Stimulated activated CD8-positive, alpha-beta memory T cell treated with anti-CD3 and anti-CD28 coated beads, Interleukin-15, amount 100 ng/mL, for 1 hour (primary cell): ENCODE measurements around the gene PSG2.
"Not testable (repeated sequence)": the region's sequence is repeated elsewhere in the genome, so short reads cannot be mapped to it uniquely, and the experiment has no call there.

Source experiments
- DNase-seq: peaks from one replicate; pipeline ENCODE4 v3.0.0-alpha.2; 2020; ENCODE audit warnings: low read depth

PSG2 gene

GRCh38 chr19:43077881-43078280 is 4.6 kb downstream of the PSG2 start:
- DNase-seq, result not testable (repeated sequence)

GRCh38 chr19:43062418-43062817 is 20.1 kb downstream of the PSG2 start:
- not testable (repeated sequence) for DNase-seq

DNA sequence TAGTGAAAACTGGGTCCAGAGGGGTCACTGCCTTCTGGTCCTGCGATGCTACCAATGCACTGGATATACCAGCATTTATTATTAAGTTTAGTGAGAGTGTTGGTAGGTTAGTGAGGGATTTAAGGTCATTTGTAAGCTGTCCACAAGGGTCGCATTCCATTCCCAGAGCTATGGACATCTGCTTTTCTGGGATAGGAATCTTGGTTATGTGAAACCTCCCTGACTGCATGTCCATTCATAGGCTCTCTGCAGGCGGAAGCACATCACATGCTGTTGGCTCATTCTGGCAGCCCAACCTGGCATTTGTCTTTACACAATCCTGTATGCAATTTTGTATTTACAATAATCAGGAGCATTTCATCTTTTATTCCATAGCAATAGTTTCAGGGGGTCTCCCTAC is 21.2 kb downstream of the PSG2 start:
- DNase-seq, result not testable (repeated sequence)

DNA sequence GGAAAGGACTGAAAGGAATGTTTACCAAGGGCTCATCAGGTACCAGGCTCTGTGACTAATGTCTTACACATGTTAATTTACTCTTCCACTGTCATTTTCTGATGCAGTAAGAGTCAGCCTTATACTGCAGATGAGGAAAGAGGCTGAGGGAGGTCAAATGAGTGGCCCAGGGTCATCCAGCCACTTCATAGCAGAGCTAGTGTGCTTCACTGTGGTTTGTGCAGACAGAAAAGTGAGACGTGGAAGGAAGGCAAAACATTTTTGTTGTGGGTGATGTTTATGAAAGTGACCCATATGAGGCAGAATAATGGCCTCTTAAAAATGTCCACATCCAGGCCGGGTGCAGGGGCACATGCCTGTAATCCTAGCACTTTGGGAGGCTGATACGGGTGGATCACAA is 22.2 kb downstream of the PSG2 start:
- not testable (repeated sequence) for DNase-seq

DNA sequence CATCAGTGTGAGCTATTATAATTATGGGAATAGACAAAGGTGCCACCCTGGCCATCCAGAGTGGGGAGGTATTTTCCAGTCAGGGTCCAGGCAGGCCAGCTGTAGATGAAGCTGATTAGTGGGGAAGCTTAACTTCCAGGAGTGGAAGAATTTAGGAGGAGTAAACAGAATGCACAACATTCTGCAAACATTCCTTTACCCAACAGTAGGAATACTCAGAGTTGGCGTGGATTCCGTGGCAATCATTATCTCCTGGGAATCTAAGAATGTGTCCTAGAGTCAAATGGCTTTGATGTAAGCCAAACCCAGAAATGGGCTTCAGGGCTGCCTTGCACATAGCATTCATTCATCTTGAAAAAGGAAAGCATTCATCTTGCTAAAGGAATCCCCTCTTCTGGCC is 23.0 kb downstream of the PSG2 start:
- not testable (repeated sequence) for DNase-seq

DNA sequence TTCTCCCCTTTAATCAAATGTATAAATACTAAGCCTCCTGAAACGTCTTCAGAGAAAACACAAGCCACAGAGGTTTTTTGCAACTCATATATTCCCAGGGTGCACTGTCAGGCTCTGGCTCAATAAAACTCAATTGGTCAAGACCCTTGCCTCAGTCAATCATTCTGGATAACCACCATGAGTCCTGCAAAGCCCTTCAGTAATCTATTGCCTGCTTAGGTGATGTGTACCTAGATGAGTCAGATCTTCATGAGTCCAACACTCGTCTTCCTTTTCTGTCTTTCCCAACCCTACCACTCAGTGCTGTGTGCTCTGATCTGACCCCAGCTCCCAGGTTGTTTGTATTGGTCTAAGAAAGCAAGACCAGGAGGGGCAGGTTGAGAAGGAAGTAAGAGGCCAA is 24.1 kb downstream of the PSG2 start:
- not testable (repeated sequence) for DNase-seq

GRCh38 chr19:43047966-43048365 is 34.5 kb downstream of the PSG2 start:
- DNase-seq, result not testable (repeated sequence)

GRCh38 chr19:43046578-43046977 is 35.9 kb downstream of the PSG2 start:
- DNase-seq, result not testable (repeated sequence)

DNA sequence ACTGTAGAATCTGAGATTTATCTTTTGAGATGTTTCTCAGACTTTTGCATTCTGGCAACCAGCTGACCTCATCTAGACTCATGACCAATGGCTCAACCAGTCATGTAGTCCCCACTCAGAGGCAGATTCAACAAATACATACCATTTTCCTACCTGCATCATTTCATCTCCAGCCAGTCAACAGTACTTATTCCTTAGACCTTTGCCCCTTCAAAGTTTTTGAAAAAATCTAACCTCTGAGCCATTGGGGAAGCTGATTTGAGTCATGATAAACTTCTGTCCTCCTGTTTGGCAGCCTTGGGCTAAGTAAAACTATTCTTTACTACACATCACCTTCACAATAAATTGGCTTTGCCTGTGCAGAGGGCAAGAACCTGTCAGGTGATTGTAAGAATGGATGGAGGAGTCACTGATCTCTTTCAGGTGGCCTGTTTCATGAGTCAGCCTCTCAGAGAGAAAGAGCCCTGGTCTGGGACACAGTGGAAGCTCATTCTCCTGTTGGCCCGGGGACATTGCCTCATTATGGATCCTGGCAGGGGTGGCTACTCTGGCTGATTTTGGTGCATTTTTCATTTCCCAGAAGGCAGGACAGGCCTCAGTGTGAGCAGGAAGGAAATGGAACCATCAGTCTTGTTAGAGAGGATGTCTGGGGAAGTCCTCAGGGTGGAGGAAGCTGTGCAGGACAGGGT is 38.9 kb downstream of the PSG2 start:
- DNase-seq, result not testable (repeated sequence)

GRCh38 chr19:43031645-43032044 is 50.9 kb downstream of the PSG2 start:
- not testable (repeated sequence) for DNase-seq

DNA sequence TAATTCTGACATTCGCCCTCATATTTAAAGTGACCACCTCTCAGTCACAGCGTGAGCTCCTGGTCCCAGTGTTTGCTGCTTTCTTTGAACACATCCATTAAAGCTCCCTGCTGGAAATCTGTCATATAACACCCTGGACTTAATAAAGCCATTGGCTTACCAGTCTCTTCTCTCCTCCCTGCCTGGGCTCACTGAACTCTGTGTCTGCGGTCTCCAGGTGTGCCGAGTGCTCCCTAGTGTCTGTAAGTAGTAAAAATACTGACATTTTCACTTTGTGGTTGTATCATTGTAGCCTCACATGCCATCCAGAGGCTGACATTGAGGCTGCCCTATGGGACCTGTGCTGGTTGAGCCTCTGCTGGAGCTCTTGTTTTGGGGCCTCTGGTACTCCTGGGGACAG is 53.6 kb downstream of the PSG2 start:
- no peak for DNase-seq

- DNase-seq, result not testable (repeated sequence)
Observed at GRCh38 chr19:43027985-43028384, 54.5 kb downstream of the PSG2 start.

GRCh38 chr19:43027061-43027460 is 55.4 kb downstream of the PSG2 start:
- DNase-seq, result not testable (repeated sequence)

DNA sequence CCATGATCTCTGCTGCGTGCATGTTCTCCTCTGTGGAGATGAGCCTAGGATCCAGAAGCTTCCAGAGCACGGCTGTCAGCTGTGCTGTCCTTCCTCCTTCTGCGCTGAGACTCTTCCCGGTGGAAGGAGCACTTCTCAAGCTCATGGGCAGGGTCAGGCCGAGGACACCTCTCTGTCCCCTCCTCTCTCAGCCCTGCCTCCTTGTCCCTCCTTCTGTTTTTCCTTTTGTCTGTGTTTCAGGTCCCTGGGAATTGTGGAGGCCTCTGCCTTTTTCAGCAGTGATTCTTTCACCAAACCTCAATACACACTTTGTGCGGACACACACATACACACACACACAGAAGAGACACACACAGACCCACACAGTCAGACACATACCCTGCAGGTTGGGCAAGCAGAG is 56.1 kb downstream of the PSG2 start, which contains the start of gene PSG11:
Gene PSG11 (minus strand): TSS at position 101 of the 400 bp plus-strand sequence. CDS start 97 bp downstream, at position 4.
- DNase-seq, result not testable (repeated sequence)

- not testable (repeated sequence) for DNase-seq
Observed at GRCh38 chr19:43022098-43022497, 60.4 kb downstream of the PSG2 start.

- not testable (repeated sequence) for DNase-seq
Observed at GRCh38 chr19:43021629-43022028, 60.9 kb downstream of the PSG2 start.

GRCh38 chr19:43019588-43019987 is 62.9 kb downstream of the PSG2 start:
- not testable (repeated sequence) for DNase-seq
